HG03025 (cell line): Measurements from ENCODE around the gene CAST.

ENCODE experiments used
- ATAC-seq: cut with Tn5 transposase; IDR thresholded peaks from one replicate; pipeline ENCODE4 v1.9.1; 2021; ENCODE audit warnings: mild to moderate bottlenecking, moderate library complexity; ENCODE audit not compliant: unreplicated experiment, low FRiP score

The CAST gene

DNA sequence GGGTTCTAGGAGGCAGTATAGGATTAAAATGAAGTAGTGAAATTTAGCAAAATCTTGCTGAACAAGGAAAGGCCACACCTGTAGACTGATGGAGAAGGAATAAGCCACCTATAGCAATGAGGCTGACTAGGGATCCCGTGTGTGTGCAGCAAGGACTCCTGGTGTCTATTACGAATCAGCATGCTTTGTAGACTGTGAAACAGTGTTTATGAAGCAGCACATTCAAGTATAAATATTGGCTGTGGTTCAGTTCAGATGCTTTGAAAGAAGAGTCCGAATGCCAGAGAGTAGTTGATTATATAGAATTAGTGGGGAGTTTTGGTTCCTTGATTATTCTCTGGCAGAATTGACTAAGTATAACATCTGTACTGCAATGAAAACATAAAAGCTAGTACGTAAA is 41.8 kb downstream of the CAST start:
- no peak for ATAC-seq

DNA sequence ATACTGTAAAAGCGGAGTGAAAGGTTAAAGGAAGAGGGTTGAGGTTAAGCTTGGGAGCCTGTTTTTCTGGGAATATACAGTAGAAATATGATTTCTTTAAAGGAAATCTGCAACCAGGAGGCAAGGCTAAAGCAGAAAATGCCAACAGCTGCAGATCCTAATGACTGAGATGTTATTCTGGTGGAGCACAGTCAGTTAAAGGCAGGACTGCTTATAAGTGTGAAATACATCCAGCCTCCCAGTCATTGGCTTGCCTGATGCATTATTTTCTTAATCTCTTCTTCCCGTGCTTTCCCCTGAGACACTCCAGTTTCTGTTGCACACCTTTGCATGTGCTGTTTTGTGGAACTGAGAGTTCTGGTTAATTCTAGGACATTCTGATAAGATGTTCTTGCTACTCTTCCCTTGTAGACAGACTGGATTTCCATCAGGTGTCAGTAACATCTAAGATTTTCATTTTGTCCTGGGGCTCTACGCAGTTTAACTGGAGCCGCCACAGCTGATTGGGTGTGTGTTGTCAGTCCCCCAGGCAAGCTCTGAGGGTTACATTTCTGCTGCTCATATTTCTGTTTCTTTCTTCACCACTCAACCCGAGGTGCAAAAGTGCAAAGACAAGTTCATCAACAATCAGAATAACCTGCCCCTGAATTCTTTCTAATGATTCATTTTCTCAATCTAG is 44.4 kb downstream of the CAST start:
- no peak for ATAC-seq

DNA sequence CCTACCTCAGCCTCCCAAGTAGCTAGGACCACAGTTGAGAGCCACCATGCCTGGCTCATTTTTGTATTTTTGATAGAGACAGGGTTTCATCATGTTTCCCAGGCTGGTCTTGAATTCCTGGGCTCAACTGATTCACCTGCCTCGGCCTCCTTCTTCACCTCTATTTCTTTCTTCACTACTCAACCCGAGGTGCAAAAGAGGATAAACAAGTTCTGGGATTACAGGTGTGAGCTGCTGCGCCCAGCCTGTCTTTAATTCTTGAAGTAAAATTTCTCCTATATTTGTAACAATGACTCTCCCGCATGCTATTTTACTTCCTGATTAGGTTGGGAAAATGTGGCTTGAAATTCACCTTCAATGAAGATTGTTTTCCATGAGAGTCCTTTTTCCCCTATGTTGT is 46.4 kb downstream of the CAST start:
- ATAC-seq: no peak

DNA sequence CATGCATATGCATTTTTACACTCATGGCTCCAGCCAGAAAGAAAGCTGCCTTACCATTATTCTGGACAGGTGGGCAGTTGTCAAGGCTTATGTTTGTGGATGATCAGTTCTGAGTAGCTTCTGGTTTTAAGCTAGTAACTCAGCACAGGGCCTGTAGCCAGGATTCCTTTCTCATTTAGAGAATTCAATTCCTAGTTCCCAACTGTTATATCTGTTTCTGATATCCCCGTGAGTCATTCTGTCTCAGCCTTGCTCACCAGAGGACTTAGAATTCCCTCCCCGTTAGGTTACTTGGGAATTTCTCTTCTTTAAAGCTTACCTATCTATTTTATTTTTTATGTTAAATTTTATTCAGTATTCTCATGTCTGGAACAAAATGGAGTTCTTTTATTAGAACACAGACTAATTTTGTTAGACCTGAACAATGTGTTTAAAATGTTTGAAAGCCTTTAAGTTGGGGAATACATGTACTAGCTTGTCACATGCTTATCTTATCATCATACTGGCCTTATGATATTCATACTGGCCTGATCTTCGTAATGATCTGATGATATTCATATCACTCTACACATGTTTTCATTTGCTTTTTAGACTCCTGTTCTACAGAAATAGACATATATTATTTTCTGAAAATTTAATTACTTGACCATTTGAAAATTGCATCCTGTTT is 47.1 kb downstream of the CAST start:
- ATAC-seq: no peak

DNA sequence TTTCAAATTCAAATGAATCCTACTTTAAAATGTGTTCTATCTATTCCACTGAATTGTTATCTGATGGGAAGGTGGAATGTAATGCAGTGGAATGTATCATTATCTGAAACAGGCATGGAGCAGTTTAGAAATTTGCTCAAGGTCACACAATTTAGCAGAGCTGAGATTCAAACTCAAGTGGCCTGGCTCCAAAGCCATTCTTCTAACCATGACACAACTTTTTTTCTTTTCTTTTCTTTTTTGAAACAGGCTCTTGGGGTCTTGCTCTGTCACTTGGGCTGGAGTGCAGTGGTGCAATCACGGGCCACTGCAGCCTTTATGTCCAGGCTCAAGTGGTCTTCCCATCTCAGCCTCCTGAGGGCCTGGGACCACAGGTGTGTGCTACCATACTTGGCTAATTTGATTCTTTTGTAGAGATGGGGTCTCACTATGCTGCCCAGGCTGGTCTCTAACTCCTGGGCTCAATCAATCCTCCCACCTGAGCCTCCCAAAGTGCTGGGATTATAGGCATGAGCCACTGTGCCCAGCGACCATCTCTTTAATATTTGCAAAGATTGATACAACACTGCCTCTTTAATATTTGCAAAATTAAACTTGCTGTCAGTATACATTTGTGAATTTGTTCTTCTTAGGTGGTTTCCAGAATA is 50.0 kb downstream of the CAST start:
- ATAC-seq: no peak

DNA sequence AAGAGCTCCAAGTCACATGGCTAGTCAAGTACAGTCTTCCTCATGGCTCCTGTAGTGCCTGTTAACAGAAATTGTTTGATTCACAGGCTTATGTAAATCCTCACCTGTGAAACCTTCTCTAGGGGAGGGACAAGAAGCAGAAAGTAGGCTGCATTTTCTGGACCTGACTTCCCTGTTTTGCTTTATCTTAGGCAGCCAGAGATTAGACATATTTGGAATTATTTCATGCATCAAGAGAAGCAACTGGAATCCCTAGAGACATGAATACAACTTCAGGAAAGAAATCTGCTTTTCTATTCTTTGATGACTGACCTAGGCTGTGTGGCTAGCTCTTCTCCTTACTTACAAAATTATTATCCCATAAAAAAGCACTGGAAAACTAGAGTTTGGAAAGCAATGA is 52.3 kb downstream of the CAST start:
- ATAC-seq: no peak

DNA sequence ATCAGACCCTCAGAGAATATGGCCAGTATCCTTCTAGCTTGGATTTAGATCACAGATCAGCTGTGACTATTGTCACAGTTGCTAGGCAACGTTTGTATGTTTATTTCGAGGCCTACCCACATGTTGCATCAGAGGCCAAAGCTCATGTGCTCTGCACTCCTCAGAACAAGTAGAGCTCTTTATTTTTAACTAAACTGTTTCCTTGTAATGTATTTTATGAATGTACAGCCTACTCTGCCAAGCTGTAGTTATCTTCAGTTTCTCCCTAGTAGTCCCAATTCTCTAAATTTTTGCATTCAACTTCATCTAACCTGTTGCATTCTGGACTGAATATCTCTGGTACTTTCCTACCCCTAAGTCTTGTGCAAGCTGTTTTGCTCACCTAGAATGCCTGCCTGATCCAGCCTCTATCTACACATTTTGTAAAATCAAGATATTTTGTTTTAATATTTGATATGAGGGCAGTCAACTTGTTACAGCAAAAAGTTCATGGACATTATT is 52.8 kb downstream of the CAST start:
- no peak for ATAC-seq

DNA sequence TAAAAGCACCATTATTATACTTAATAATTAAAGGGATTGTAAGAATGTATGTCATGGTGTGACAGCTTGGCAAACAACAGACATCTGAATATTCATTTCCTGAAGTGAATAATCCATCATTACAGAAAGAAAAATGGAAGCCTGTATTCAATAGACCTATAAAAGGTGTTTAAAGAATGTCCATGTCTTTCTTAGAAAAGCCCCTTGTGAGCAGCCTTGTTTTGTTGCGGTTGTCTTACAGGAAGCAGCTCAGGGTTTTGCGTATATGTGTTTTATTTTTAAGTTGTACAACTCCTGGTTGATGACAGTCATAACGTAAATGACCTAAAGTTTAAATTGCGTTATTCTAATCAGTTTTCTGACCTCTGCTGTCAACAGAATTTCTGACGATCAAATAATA is 53.8 kb downstream of the CAST start:
- ATAC-seq: no peak

DNA sequence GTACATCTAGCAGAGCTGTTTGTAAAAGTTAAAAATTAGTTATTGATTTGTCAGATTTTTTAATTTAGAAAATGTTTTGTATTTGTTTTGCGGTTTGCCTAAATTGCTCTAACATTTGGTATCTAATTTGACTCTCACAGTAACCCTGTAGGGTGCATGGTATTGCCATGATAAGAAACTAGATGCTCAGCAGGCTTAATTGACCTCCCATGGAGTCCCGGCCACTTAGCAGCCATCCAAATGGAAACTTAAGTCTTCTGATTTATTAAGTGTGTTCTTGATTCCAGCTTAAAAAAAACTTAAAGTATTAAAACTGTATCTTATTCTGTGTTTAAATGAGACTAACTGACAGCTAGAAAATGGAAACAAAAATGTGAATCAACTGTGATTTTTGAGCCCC is 54.5 kb downstream of the CAST start:
- no peak for ATAC-seq

DNA sequence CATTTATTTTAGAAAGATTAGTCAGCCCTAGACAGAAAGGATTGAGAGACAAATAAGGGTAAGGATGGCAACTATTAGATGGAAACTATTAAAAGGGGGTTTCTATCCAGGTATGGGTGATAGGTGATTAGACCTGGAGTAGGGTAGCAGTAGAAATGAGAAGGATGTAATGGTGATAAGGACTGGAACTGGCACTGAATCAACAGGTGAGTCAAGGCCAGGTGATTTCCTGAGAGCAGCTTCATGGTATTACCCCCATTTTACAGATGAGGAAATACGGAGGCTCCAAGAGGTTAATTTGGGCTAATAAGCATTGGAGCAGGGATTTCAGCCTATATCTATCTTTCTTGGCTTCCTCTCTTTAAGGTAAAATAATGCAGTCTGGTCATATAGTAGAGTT is 55.7 kb downstream of the CAST start:
- no peak for ATAC-seq

DNA sequence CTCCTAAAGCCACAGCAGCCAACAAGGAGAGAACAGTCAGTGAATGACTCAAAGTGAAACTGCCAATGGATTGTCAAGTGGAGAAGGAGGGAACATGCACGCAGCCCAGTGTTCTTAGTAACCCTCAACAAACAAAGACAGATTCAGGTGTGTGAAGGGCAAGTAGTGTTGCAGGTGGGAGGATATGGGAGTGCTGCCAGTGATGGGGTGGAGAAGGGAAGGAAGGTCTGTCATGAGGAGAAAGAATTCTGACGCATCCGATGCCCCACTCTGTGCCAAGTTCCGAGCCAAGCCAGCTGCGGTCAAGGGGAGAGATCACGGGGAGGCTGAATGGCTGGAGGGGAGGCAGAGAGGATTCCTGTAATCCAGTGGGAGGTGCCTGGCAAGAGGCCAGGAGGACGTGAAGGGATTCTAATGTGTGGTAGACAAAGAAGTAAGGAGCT is 56.5 kb downstream of the CAST start:
- ATAC-seq: no peak

DNA sequence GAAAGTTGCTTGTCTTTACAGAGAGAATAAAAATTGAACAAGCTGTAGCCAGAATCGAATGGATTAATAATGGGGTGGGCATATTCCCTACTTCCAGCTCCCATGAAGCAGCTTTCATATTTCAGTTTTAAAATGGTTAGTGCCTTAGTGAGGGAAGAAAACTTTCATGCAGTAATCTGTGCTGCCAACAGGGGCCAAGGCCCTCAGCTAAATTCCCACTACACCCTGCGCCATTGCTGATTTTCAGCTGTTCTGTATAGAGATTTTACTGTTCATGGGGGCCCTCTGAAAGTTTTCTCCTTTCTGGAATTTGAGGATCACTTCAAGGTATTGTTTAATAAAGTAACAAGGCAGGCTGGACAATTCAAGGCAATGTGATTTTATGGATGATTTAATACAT is 58.2 kb downstream of the CAST start:
- ATAC-seq: no peak

DNA sequence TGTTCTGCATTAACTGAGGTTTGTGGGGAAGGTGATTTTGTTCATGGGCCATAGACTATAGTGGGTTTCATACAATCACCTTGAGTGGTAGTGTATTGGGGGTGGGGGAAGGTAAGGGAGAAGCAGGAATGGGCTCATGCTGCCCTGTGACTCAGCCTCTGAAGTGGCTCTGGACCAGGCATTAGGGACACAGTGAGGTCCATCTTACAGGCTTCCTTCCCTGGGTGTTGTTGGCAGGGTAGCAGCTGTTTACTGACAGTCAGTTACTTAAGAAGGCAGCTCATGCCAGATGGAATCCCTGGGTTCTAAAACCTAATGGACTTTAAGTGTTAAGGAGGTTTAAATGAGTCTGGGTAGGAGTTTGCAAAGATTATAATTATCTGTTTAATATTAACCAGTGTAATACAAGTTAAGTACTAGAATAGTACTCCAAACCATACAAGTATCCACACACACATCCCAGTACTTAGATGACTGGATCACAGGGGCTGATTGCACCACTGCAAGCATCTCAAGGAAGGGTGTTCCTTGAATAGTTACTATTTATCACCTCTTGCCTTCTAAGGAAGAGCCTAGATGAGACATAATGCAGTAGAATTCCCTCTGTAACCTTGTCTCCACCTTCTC is 59.3 kb downstream of the CAST start:
- no peak for ATAC-seq

DNA sequence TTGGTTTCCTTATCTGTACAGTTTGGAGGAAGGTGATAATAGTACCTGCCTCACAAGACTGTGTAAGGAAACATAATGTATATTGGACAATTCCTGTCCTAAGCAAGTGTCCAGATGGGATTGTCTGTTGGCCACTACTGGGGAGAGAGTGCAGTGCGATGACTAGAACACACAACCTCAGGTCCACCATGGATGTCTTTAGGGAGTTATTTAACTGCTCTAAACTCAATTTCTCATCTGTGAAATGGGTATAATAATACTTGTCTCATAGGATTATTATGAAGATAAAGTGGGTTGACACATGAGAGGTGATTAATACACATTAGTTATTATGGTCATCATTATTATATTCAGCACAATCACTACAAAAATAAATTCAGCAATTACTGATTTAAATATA is 63.1 kb downstream of the CAST start:
- ATAC-seq: no peak

DNA sequence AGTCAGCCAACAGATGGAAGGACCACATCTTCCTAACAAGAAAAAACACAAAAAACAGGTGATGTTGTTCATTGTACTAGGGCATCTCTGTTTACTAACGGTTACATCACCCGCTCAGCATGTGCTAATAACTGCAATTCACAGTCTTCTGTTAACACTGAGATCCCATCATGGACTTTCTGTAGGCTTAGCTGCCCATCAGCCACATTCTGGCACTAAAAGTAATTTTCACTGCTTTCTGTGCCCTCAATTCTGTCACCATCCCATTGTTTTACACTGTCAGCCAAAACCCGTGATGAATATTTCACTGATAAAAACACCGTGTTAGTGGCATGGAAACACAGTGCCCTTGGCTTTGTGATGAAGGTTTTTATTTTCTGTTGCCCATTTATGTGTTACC is 64.6 kb downstream of the CAST start:
- no peak for ATAC-seq

DNA sequence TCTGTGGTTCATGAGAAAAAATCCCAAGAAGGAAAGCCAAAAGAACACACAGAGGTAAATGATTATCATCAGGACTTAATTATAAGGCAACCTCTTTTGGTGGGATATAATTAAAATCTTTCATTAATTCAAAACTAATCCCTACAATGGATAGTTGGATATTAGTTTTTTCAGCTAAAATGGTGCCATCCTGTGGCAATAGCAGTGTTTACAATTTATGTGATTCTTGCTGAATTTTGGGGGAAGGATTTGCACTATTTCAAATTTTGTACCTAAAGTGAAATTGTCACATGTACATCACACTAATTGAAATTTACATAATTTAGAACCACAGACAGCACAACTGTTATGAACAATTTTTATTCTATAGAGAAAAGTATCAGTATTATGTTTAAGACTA is 67.0 kb downstream of the CAST start:
- no peak for ATAC-seq

DNA sequence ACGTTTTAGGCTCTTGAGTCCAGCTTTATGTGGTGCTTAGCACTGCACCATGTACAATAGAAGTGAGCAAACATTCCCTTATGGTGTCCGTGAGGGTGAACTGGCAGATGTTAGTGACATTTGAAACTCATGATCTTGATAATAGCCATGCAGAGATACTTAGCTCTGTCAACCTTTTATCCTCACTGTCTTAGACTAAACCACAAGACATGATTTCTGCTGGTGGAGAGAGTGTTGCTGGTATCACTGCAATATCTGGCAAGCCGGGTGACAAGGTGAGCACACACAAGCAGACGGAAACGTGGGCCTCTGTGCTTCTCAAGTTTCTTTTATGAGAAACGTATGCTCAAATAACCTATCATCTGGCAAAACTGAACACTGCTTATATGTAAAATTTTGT is 68.4 kb downstream of the CAST start:
- ATAC-seq: no peak

DNA sequence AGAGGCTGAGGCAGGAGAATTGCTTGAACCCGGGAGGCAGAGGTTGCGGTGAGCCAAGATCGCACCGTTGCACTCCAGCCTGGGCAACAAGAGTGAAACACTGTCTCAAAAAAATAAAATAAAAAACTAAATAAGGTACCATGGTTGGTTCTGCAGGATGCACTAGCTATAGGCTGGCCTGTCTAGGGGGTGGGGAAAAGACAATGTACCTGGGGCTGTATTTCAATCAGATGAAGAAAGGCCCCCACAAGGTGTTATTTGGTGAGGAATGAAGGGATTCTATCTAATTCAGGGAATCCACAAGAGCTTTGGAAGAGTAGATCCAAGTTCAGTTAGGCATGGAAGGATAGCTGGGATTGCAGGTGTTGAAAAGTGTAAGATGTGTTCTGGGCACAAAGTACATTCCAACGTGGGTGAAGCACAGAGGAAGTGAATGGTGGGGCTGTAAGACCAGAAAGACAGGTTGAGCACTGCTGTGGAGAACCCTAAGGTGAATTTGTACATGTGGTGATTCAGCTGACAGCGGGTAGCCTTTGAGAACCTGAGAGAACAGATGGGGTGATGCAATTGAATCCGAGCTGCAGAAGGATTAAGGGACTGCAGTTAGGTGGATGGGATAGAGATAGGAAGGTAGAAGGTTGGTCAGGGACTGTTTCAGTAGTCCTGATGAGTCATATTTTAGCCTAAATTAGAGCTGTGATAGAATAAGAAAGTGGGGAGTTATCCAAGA is 71.8 kb downstream of the CAST start:
- ATAC-seq: no peak

DNA sequence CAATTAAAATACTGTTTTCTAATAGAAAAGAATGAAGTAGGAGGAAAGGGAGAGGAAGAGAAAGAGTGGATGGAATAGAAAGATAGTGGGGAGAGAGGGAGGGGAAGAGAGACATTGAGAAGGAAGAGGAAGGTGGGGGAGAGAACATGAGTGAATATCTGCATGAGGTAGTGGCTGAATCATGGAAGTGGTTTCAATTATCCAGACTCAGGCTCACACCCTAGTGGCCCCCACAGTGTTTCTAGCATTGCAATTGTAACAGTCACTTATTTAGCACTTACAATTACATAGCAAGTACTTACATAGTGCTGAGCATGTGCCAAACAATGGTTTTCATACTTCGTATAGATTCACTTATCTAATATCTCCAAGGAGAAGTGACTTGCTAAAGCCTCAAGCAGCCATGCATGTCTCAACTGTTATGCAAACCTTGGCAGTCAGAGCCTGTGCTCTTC is 72.7 kb downstream of the CAST start:
- no peak for ATAC-seq

DNA sequence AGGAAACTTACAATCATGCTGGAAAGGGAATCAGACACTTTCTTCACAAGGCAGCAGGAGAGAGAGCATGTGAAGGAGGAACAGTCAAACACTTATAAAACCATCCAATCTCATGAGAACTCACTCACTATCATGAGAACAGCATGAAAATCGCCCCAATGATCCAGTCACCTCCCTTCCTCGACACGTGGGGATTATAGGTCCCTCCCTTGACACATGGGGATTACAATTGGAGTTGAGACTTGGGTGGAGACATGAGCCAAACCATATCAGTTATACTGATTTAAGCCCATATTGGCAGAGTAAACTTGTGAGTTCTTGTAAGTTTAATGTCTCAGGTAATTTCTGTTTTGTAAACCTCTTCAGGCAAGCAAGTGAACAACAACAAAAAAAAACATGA is 74.8 kb downstream of the CAST start:
- ATAC-seq: no peak

DNA sequence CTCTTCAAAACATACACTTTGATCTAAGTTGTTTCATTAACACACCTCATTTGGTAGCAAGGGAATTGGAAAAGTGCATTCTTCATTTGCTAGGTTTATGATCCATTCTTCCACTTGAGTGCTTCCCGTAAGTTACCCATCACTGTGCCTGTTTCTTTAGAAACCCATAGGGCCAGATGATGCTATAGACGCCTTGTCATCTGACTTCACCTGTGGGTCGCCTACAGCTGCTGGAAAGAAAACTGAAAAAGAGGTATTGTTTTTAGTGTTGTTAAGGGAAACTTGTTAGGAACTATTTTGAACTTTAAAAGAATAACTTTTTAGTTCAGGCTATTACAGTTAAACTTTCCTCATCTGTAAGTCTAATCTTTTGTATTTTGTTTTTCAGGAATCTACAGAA is 78.9 kb downstream of the CAST start:
- ATAC-seq: no peak
